H9 (cell line): ENCODE measurements around the gene CLEC14A. TPM values are rescaled to one million over a fixed set of nuclear protein-coding genes. Genes with fewer than 3 reads are reported as not detected.

Source experiments
- DNase-seq: peaks from one replicate; pipeline ENCODE4 v3.0.0-alpha.2; 2017
- H2AFZ ChIP-seq: one replicate; pipeline ENCODE4 v1.6.1; 2013; ENCODE audit warnings: mild to moderate bottlenecking, low read length, control low read depth, moderate library complexity
- H2AK5ac ChIP-seq: 2 replicates; pipeline ENCODE4 v1.6.1; 2013; ENCODE audit warnings: low read length, control low read depth, mixed read lengths; ENCODE audit not compliant: insufficient read length
- H2BK120ac ChIP-seq: one replicate; pipeline ENCODE4 v1.6.1; 2013; ENCODE audit warnings: low read depth, mild to moderate bottlenecking, low read length, control low read depth, inconsistent platforms; ENCODE audit not compliant: poor library complexity, severe bottlenecking
- H2BK12ac ChIP-seq: 2 replicates; pipeline ENCODE4 v1.6.1; 2013; ENCODE audit warnings: low read length, control low read depth, mixed read lengths, low read depth; ENCODE audit not compliant: insufficient read length
- H2BK15ac ChIP-seq: 2 replicates; pipeline ENCODE4 v1.6.1; 2013; ENCODE audit warnings: low read depth, low read length, control low read depth
- H2BK20ac ChIP-seq: one replicate; pipeline ENCODE4 v1.6.1; 2013; ENCODE audit warnings: low read depth, mild to moderate bottlenecking, low read length, control low read depth, inconsistent platforms; ENCODE audit not compliant: poor library complexity, severe bottlenecking
- H2BK5ac ChIP-seq: 2 replicates; pipeline ENCODE4 v1.6.1; 2013; ENCODE audit warnings: low read length, control low read depth, mixed read lengths; ENCODE audit not compliant: insufficient read length
- H3K14ac ChIP-seq: 2 replicates; pipeline ENCODE4 v1.6.1; 2013; ENCODE audit warnings: low read length, control low read depth; ENCODE audit not compliant: insufficient read depth
- H3K18ac ChIP-seq: 2 replicates; pipeline ENCODE4 v1.6.1; 2013; ENCODE audit warnings: low read depth, mild to moderate bottlenecking, mixed read lengths, low read length, control low read depth; ENCODE audit not compliant: insufficient read length
- H3K23ac ChIP-seq: 2 replicates; pipeline ENCODE4 v1.6.1; 2013; ENCODE audit warnings: low read length, control low read depth, mixed read lengths, low read depth; ENCODE audit not compliant: insufficient read length
- H3K23me2 ChIP-seq: 2 replicates; pipeline ENCODE4 v1.6.1; 2013; ENCODE audit warnings: low read depth, mild to moderate bottlenecking, mixed read lengths, low read length, control low read depth; ENCODE audit not compliant: insufficient read length, poor library complexity, severe bottlenecking
- H3K27ac ChIP-seq: 2 replicates; pipeline ENCODE4 v1.5.1; 2013; ENCODE audit warnings: low read length, control low read depth, mixed read lengths, low read depth; ENCODE audit not compliant: insufficient read length
- H3K27me3 ChIP-seq: 2 replicates; pipeline ENCODE4 v1.6.1; 2013; ENCODE audit warnings: low read length, control low read depth, inconsistent platforms; ENCODE audit not compliant: insufficient read depth
- H3K4ac ChIP-seq: 2 replicates; pipeline ENCODE4 v1.6.1; 2013; ENCODE audit warnings: low read depth, mild to moderate bottlenecking, control low read depth, inconsistent platforms, low read length, moderate library complexity
- H3K4me1 ChIP-seq: 2 replicates; pipeline ENCODE4 v1.6.1; 2013; ENCODE audit warnings: low read length, control low read depth, inconsistent platforms; ENCODE audit not compliant: insufficient read depth
- H3K4me2 ChIP-seq: 2 replicates; pipeline ENCODE4 v1.6.1; 2013; ENCODE audit warnings: low read length, control low read depth, mixed read lengths; ENCODE audit not compliant: insufficient read length, insufficient read depth
- H3K56ac ChIP-seq: 2 replicates; pipeline ENCODE4 v1.6.1; 2013; ENCODE audit warnings: low read depth, mild to moderate bottlenecking, mixed read lengths, low read length, control low read depth; ENCODE audit not compliant: insufficient read length
- H3K79me1 ChIP-seq: 2 replicates; pipeline ENCODE4 v1.6.1; 2013; ENCODE audit warnings: low read depth, mild to moderate bottlenecking, moderate library complexity, low read length, control low read depth, inconsistent platforms; ENCODE audit not compliant: insufficient read depth, poor library complexity, severe bottlenecking
- H3K79me2 ChIP-seq: 2 replicates; pipeline ENCODE4 v1.6.1; 2013; ENCODE audit warnings: low read length, control low read depth, inconsistent platforms; ENCODE audit not compliant: insufficient read depth
- H3K9ac ChIP-seq: 2 replicates; pipeline ENCODE4 v1.6.1; 2013; ENCODE audit warnings: low read length, control low read depth, mixed read lengths; ENCODE audit not compliant: insufficient read length; ENCODE audit errors: extremely low read depth
- H3K9me3 ChIP-seq: one replicate; pipeline ENCODE4 v1.6.1; 2013; ENCODE audit warnings: low read depth, low read length, inconsistent platforms; ENCODE audit not compliant: control insufficient read depth
- H3T11ph ChIP-seq: one replicate; pipeline ENCODE4 v1.6.1; 2013; ENCODE audit warnings: mild to moderate bottlenecking, low read length, control low read depth, inconsistent platforms
- H4K20me1 ChIP-seq: one replicate; pipeline ENCODE4 v1.6.1; 2013; ENCODE audit not compliant: control insufficient read depth, insufficient read length, insufficient read depth
- H4K5ac ChIP-seq: 2 replicates; pipeline ENCODE4 v1.6.1; 2013; ENCODE audit warnings: low read depth, mild to moderate bottlenecking, mixed read lengths, low read length, control low read depth; ENCODE audit not compliant: insufficient read length
- H4K8ac ChIP-seq: replicated peaks from 2 replicates; pipeline ENCODE4 v1.6.1; 2013; ENCODE audit warnings: low read length, control low read depth, mixed read lengths, low read depth; ENCODE audit not compliant: insufficient read length
- H4K91ac ChIP-seq: 2 replicates; pipeline ENCODE4 v1.6.1; 2013; ENCODE audit warnings: low read depth, mild to moderate bottlenecking, moderate library complexity, mixed read lengths, low read length, control low read depth; ENCODE audit not compliant: insufficient read length
- H3K27ac Mint-ChIP-seq, 3 experiments: 2 replicates in 2 of 3; 3 replicates in 1 of 3; pipeline ENCODE4 v1.8.0; 2020 to 2021; ENCODE audit warnings: mixed read lengths in 3 of 3, mild to moderate bottlenecking in 1 of 3, moderate library complexity in 1 of 3
- H3K27me3 Mint-ChIP-seq: 2 replicates; pipeline ENCODE4 v1.8.0; 2021; ENCODE audit warnings: low read depth, mild to moderate bottlenecking, moderate library complexity, mixed read lengths
- H3K36me3 Mint-ChIP-seq, 3 experiments: 2 replicates in 2 of 3; 3 replicates in 1 of 3; pipeline ENCODE4 v1.8.0; 2020 to 2021; ENCODE audit warnings: low read depth in 3 of 3, mixed read lengths in 3 of 3; ENCODE audit not compliant: insufficient read depth in 1 of 3
- H3K4me1 Mint-ChIP-seq, 2 experiments: 2 replicates each; pipeline ENCODE4 v1.8.0; 2020; ENCODE audit warnings: mixed read lengths in 2 of 2
- H3K4me3 Mint-ChIP-seq, 2 experiments: 2 replicates in 1 of 2; 3 replicates in 1 of 2; pipeline ENCODE4 v1.8.0; 2020 to 2021; ENCODE audit warnings: mild to moderate bottlenecking in 2 of 2, mixed read lengths in 2 of 2, moderate library complexity in 1 of 2
- H3K9me3 Mint-ChIP-seq, 2 experiments: 2 replicates in 1 of 2; 3 replicates in 1 of 2; pipeline ENCODE4 v1.8.0; 2020; ENCODE audit warnings: mild to moderate bottlenecking in 2 of 2, mixed read lengths in 2 of 2, moderate library complexity in 1 of 2
- WGBS: extraction: QIAGEN DNeasy Blood & Tissue Kit; methylation state at CpG from one replicate; pipeline ENCODE4 v1.1.7; 2013; ENCODE audit warnings: missing lambda C conversion rate, low lambda C conversion rate, mixed read lengths; ENCODE audit not compliant: insufficient read length; ENCODE audit errors: extremely low coverage; 5-methylcytosine and 5-hydroxymethylcytosine counted together
- total RNA-seq: library from RNA; stranded (reverse); gene quantifications from 2 replicates; pipeline ENCODE4 v1.2.1, GENCODE V29; 2021
- TF ChIP-seq, protein P1 (sequence below): fragments of 200-600 bp; sonication (generic); conservative IDR thresholded peaks from 3 replicates; pipeline ENCODE4 v1.8.0; 2021; ENCODE audit warnings: antibody characterized with exemption, mild to moderate bottlenecking

The CLEC14A gene
- total RNA-seq, 1 experiment from 2014 or later, result not detected

DNA sequence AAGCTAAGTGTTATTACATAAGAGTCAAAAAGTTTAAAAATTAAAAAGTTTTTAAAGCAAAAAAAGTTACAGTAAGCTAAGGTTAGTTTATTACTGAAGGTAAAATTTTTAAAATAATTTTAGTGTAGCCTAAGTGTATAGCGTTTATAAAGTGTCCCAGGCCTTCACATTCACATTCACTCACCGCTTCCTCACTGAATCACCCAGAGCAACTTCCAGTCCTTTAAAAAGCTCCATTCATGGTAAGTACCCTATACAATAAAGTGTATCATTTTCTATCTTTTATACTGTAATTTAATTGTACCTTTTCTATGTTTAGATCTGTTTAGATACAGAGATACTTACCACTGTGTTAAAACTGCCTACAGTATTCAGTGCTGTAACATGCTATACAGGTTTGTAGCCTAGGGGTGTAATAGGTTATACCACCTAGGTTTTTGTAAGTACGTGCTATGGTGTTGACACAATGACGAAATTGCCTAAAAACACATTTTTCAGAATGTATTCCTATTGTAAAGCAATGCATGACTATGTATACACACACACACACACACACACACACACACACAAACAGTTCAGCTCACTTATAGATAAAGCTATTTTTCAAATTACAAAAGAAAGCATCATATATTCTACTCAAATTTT, 3.7 kb downstream of the CLEC14A start:
- H3K4ac ChIP-seq, result no peak overlapping the region
- Mint-ChIP-seq H3K36me3 (no peaks in the 10 kb centered on the region; a peak in 1 of 7 replicates), H3K4me3 (no peak overlapping the region), H3K27me3 (peaks cover 88% of the 10 kb centered on the region), H3K4me1 (peaks cover 9 to 11% of the 10 kb centered on the region in 2 experiments), H3K27ac (no peak overlapping the region), H3K9me3 (no peaks in the 10 kb centered on the region; a peak in 1 of 5 replicates)
- no peak overlapping the region for H4K5ac ChIP-seq
- H2BK20ac ChIP-seq, result no peak overlapping the region
- no peak overlapping the region for H2BK5ac ChIP-seq
- no peak overlapping the region for H3T11ph ChIP-seq
- H2AK5ac ChIP-seq, result no peak overlapping the region
- WGBS, result no CpG with 5 or more reads among the region's 4 CpGs
- TF ChIP-seq, protein P1, sequence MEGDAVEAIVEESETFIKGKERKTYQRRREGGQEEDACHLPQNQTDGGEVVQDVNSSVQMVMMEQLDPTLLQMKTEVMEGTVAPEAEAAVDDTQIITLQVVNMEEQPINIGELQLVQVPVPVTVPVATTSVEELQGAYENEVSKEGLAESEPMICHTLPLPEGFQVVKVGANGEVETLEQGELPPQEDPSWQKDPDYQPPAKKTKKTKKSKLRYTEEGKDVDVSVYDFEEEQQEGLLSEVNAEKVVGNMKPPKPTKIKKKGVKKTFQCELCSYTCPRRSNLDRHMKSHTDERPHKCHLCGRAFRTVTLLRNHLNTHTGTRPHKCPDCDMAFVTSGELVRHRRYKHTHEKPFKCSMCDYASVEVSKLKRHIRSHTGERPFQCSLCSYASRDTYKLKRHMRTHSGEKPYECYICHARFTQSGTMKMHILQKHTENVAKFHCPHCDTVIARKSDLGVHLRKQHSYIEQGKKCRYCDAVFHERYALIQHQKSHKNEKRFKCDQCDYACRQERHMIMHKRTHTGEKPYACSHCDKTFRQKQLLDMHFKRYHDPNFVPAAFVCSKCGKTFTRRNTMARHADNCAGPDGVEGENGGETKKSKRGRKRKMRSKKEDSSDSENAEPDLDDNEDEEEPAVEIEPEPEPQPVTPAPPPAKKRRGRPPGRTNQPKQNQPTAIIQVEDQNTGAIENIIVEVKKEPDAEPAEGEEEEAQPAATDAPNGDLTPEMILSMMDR, result no peak
- H3K18ac ChIP-seq, result no peak overlapping the region
- no peaks in the 10 kb centered on the region for H3K79me2 ChIP-seq
- H3K4me2 ChIP-seq, result no peak overlapping the region
- peaks cover 29% of the 10 kb centered on the region for H3K27me3 ChIP-seq
- no peaks in the 10 kb centered on the region for H3K9me3 ChIP-seq
- no peaks in the 10 kb centered on the region for H4K20me1 ChIP-seq
- H4K8ac ChIP-seq, result no peak overlapping the region
- 0 out of 2 replicates have a peak, but pooled peaks cover 2% of the 10 kb centered on the region for H3K4me1 ChIP-seq
- no peak overlapping the region for H2BK15ac ChIP-seq
- H2BK12ac ChIP-seq, result no peak overlapping the region
- no peak overlapping the region for H3K56ac ChIP-seq
- no peak overlapping the region for H3K23ac ChIP-seq
- no peak overlapping the region for H2AFZ ChIP-seq
- H3K14ac ChIP-seq, result no peak overlapping the region
- no peak overlapping the region for H3K27ac ChIP-seq
- no peaks in the 10 kb centered on the region for H3K79me1 ChIP-seq
- H4K91ac ChIP-seq, result no peak overlapping the region
- H2BK120ac ChIP-seq, result no peak overlapping the region
- H3K9ac ChIP-seq, result no peak overlapping the region
- no peak for DNase-seq
- peaks cover 13% of the 10 kb centered on the region for H3K23me2 ChIP-seq
